ENCODE data around the gene GALNTL6.

DNA sequence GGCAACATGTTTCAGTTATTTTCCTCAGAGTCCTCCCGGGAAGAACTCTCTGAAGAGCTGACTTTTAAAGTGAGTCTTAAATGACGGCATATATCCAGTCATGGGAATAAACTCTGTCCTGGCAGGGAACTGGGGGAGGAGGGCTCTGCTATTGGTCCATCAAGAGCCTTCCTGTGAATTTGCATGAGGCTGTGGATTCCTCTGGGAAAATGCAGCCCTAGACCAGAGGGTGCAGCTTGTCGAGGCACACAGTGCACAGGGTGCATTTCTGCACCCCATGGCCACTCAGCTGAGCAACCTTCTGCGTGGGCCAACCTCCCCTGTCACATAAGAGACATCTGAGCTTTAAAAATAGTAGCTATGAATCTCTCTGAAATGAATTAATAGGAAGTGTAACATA lies 360.0 kb downstream of the GALNTL6 start:
- no peak for TF ChIP-seq POLR2AphosphoS5 (IDR thresholded peaks at IDR 0.05; ENCODE audit: low read depth, low read length)
- no peak for TF ChIP-seq POLR2A (IDR thresholded peaks at IDR 0.05; ENCODE audit: low read depth, low read length)
- TF ChIP-seq TAF1 (IDR thresholded peaks at IDR 0.05; ENCODE audit: low read depth, low read length), result no peak
- TF ChIP-seq SPI1 (IDR thresholded peaks at IDR 0.05; ENCODE audit: low read depth, low read length), result no peak
- TF ChIP-seq PAX5 (IDR thresholded peaks at IDR 0.05; ENCODE audit: insufficient read depth, low read length, severe bottlenecking), result no peak
- TF ChIP-seq POU2F2 (IDR thresholded peaks at IDR 0.05; ENCODE audit: low read depth, low read length), result no peak
